NCI-H2227 (cell line): ENCODE data around the gene PLAC9.

Experiments used
- DNase-seq: peaks from one replicate; lab custom pipeline; 2025; ENCODE audit not compliant: unreplicated experiment; lab: John Stamatoyannopoulos, UW

Gene PLAC9

DNA sequence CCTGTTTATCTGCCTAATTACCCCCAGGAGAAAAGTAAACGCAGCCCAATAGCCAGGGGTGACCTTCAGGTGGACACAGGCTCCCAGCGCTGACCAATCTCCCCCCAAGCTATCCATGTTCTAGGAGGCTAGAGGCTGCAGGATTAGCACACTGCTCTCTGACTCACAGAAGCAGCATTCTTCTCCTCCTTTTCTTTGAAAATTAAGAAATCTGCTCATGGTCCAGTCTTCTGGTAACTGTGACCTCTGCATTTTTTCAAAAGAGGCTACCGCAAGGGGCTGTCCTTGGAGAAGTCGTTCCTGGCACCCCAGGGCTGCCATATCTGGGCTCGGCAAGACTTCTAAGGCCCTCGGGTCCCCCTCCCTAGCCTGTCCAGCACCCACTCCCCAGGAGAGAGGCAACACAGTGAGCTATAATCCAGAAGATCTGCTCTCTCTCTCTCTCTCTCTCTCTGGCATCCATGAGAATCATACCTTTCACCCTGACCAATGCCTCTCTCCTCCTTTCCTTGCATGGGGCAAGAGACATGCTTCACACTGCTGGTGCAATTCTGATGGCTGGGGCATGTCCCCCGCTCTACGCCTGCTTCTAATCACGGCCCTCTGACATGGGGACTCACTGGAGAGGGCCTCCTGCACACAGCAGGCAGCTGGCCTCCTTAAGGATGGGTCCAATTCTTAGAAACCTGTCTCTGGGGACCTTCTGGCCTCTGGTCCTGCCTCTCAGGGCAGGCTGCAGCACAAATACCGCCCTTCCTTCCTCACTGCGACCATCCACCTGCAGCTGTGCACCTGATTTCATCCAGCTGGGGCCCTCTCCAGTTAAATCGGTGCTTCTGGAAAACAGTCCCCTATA, 45.5 kb downstream of the PLAC9 start:
- DNase-seq, result no peak

GRCh38 chr10:80182986-80183385, 50.5 kb downstream of the PLAC9 start:
- DNase-seq, result no peak

DNA sequence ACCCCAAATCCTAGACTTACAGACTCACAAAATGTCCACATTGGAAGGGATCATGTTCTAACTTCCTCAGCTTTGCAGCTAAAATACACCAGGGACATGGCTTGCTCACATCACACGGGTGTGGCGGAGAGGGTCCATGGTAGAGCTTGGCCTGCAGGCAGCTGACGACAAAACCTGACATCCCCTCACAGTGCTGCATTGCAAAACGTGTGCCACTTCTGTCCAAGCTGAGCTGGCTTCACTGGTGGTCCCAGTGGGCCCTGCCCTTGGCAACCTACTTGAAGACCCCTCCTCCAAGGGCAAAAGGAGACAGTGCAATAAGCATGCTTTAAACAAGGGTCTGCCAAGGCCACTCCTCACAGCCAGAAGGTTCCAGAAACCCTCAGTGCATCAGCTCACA, 50.9 kb downstream of the PLAC9 start:
- no peak for DNase-seq

- DNase-seq, result no peak
Measured at GRCh38 chr10:80184291-80184690, 51.8 kb downstream of the PLAC9 start.

DNA sequence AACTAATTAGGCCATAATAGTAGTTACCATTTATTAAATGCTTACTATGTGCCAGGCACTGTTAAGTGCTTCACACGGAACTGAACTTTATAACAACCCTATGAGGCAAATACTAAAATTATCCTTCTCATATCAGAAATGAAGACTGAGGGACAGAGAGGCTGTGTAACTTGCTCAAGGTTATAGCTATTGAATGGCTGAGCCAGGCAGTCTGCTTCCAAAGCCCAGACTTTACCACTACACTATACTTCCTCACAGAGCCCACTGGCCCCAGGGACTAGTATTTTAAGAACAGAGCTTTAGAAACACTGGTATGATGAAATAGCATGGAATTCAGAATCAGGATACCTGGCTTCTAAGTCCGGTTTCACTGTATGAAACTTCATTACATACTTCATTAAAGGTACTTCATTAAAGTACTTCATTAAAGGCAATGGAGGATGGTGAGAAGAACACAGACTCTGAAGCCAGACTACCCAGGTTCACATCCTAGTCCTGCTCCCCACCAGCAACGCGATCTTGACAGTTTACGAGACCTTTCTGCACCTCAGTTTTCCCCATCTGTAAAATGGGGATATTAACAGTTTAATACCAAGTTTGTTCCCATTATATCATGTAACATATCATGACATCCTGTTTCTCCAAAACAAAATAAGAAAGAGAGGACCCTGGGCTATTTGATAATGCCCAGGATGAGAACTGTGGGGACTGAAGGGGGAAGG, 53.2 kb downstream of the PLAC9 start:
- no peak for DNase-seq

- no peak for DNase-seq
Measured at GRCh38 chr10:80186364-80187012, 54.0 kb downstream of the PLAC9 start.

DNA sequence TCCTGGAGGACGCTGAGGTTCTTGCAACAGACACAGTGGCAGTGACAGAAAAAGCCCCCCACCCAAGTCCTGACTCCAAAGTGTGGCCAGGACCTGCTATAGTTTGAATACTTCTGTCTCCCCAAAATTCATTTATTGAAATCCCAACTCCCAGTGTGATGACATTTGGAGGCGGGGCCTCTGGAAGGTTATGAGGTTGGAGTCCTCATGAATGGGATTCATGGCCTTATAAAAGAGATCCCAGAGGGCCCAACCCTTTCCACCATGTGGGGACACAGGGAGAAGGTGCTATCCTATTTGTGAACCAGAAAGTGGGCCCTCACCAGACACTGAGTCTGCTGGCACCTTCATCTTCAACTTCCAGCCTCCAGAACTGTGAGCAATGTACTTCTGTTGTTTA, 54.5 kb downstream of the PLAC9 start:
- DNase-seq, result no peak

DNA sequence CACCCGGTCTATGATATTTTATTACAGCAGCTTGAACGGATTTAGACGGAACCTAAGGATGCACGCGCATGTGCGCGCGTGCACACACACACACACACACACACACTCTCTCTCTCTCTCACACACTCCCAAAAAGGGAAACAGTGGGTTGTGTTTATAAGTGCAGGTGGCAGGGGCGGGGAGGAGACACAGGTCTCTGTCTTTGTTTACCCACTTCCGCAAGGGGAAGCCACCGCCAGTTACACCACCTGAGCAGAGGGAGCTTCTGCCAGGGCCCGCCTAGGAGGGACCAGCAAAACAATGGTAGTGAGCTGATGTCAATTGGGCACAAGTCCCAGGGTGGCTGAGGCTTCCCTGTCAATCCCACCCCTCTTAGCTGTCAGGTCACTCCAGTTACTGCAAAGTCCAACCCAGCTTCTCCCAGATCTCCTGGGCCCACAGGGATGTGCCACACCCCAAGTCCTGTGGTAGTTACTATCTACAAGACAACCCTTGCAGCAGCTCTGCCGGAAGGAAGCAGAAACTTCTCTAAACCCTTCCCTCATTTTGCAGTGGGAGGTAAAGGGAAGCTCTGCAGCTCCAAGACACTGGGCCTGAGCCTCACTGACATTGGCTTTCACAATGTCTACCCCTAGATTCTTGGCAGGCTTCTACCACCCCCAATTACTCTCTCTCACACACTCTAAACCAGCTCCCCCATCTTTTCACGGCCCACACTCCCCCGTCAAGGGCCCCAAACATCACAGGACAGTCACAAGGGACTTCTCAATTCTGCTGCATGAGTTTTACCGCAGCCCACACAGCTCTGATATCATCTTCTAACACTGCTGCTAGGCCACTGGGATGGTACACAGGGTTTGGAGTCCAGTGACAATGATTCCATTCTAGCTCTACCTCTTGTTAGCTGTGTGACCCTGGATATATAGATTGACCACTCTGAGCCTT, 55.2 kb downstream of the PLAC9 start:
- DNase-seq, result no peak

GRCh38 chr10:80188713-80189112, 56.2 kb downstream of the PLAC9 start:
- DNase-seq, result no peak

GRCh38 chr10:80191589-80192270, 59.2 kb downstream of the PLAC9 start:
- DNase-seq, result no peak

DNA sequence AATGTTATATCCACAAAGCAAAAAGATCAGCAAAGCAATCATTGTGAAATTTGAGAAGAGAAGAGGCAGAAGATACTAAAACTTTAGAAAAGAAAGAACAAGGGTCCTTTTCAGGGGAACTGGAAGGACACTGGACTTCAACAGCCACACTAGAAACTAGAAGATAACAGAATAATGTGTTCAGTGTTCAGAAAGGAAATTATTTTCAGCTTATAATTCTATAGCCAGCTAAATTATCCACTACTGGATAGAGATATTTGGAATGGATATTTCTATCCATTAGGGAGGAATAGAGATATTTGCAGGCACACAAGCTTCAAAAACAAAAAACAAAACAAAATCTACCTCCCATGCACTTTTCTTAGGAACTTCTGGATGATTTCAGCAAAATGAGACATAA, 60.0 kb downstream of the PLAC9 start:
- no peak for DNase-seq

DNA sequence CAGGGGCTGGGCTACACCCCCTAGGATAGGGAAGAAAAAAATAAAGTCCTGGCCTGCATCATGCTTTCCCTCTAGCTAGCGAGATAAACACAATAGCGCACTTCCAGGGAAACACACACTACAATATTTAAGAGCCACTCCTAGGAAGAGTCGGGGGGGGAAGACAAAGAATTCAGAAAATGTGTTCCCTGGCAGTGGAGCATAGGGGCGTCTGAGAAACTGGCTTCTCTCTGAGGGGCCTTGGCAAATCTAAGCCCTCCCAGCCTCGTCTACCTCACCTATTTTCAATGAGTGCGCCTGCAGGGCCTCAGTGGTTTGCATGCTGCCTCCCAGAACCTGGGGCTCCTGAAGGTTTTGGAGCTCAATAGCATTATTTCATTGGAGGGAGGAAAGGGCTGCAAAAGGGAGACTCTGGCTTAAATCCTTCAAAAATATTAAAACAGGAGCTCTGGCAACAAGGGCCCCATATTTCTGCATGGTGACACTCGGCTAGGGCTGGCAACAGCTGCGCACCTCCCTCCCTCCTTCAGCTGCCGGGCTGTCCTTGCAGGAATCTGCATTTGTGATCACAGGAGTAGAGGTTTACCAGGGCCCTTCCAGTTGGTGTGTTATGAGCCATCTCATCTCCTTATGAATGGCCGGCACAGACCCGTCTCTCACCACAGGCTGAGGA, 62.0 kb downstream of the PLAC9 start:
- no peak for DNase-seq
